GM12872 (cell line): Measurements from ENCODE around the gene HEATR5B.

Source experiments
- CTCF ChIP-seq: IDR thresholded peaks from 3 replicates; pipeline ENCODE4 v1.5.1; 2011; ENCODE audit warnings: low read depth, mild to moderate bottlenecking, low read length, moderate library complexity; ENCODE audit not compliant: insufficient read depth

The HEATR5B gene

GRCh38 chr2:36951574-36951973 is 132.6 kb downstream of the HEATR5B start:
- TF ChIP-seq CTCF: no peak

- TF ChIP-seq CTCF: no peak
Measured at GRCh38 chr2:36951027-36951518, 133.1 kb downstream of the HEATR5B start.

- TF ChIP-seq CTCF: no peak
Measured at GRCh38 chr2:36949845-36950244, 134.3 kb downstream of the HEATR5B start.

- no peak for TF ChIP-seq CTCF
Measured at GRCh38 chr2:36941867-36942266, 142.3 kb downstream of the HEATR5B start.
